K562 (cell line): Measurements from ENCODE around the gene ZNF565. TPM values are rescaled to one million over a fixed set of nuclear protein-coding genes. Genes with fewer than 3 reads are reported as not detected.

Experiments
- JUN ChIP-seq, 2 experiments: sonication (generic) in 1 of 2; formaldehyde crosslinking in 1 of 2; IDR thresholded peaks; 2 replicates each; pipeline versions ENCODE4 v1.6.1 to v1.8.0; 2012 to 2022; ENCODE audit warnings: borderline replicate concordance in 2 of 2, mild to moderate bottlenecking in 2 of 2, improper control_type of control experiment in 1 of 2, low read depth in 1 of 2, low read length in 1 of 2, missing genetic modification reagents in 1 of 2
- MEF2A ChIP-seq: IDR thresholded peaks from 2 replicates; pipeline ENCODE4 v1.6.1; 2011; ENCODE audit warnings: low read depth, mild to moderate bottlenecking, low read length, moderate library complexity; ENCODE audit not compliant: control insufficient read depth
- MTA3 ChIP-seq: fragments of 450-650 bp; formaldehyde crosslinking; IDR thresholded peaks from 2 replicates; pipeline ENCODE4 v1.6.1; 2017; ENCODE audit warnings: mild to moderate bottlenecking, borderline replicate concordance
- TCF3 ChIP-seq: sonication (generic); formaldehyde crosslinking; IDR thresholded peaks from 2 replicates; pipeline ENCODE4 v1.4.0; 2020; ENCODE audit warnings: mild to moderate bottlenecking, missing genetic modification reagents
- TCF7 ChIP-seq: sonication (generic); IDR thresholded peaks from 2 replicates; pipeline ENCODE4 v1.6.1; 2016; ENCODE audit warnings: antibody characterized with exemption, borderline replicate concordance
- XRCC3 ChIP-seq: fragments of 450-650 bp; IDR thresholded peaks from 2 replicates; pipeline ENCODE4 v1.6.1; 2017; ENCODE audit warnings: mild to moderate bottlenecking, moderate library complexity
- ZC3H4 ChIP-seq: sonication (generic); formaldehyde crosslinking; IDR thresholded peaks from 2 replicates; pipeline ENCODE4 v1.9.0; 2021; ENCODE audit warnings: missing genetic modification reagents, borderline replicate concordance
- ZNF12 ChIP-seq: sonication (generic); formaldehyde crosslinking; IDR thresholded peaks from 2 replicates; pipeline ENCODE4 v1.4.0; 2020; ENCODE audit warnings: mild to moderate bottlenecking, missing genetic modification reagents
- ZNF551 ChIP-seq: fragments of 250-450 bp; sonication (Bioruptor Pico); IDR thresholded peaks from 2 replicates; pipeline ENCODE4 v1.5.0; 2021; ENCODE audit warnings: mild to moderate bottlenecking, moderate library complexity
- polyA plus RNA-seq, 8 experiments: library from polyadenylated mRNA; depleted of rRNA in 4 of 8; stranded (reverse) in 5 of 8; unstranded in 3 of 8; fragments of >200 nt; fragmentation: Nextera tagmentation in 2 of 8; fragmentation: Illumina TruSeq in 1 of 8; extraction: Ambion mirVana in 2 of 8; extraction: Trizol in 1 of 8; gene quantifications; 2 replicates each; pipeline versions ENCODE4 v1.2.1 to v1.2.3, GENCODE V29; 2011 to 2014; ENCODE audit warnings: inconsistent platforms in 1 of 8, missing spikeins in 1 of 8
- total RNA-seq, 7 experiments: library from RNA; depleted of rRNA in 6 of 7; stranded (reverse); fragments of >200 nt in 6 of 7; fragmentation: Illumina TruSeq in 2 of 7; extraction: Trizol in 2 of 7; gene quantifications; 2 replicates each; pipeline versions ENCODE4 v1.2.1 to v1.2.3, GENCODE V29; 2011 to 2021; ENCODE audit warnings: low replicate concordance in 1 of 7
- TF ChIP-seq, protein P1 (sequence below): fragments of 250-450 bp; sonication (Bioruptor Pico); IDR thresholded peaks from 2 replicates; pipeline ENCODE4 v1.5.0; 2021; ENCODE audit warnings: mild to moderate bottlenecking, borderline replicate concordance
- TF ChIP-seq, protein P2 (sequence below): fragments of 200-400 bp; formaldehyde crosslinking; IDR thresholded peaks from 2 replicates; pipeline ENCODE4 v1.6.1; 2017; ENCODE audit warnings: mild to moderate bottlenecking, low read depth, low read length, moderate library complexity

ZNF565 gene
- total and polyA plus RNA-seq, 9 of the 15 experiments (the other 6 are each of a cell fraction or from before 2014, with no cell fraction given): 1.3 to 3.2 (median 2.6) TPM

DNA sequence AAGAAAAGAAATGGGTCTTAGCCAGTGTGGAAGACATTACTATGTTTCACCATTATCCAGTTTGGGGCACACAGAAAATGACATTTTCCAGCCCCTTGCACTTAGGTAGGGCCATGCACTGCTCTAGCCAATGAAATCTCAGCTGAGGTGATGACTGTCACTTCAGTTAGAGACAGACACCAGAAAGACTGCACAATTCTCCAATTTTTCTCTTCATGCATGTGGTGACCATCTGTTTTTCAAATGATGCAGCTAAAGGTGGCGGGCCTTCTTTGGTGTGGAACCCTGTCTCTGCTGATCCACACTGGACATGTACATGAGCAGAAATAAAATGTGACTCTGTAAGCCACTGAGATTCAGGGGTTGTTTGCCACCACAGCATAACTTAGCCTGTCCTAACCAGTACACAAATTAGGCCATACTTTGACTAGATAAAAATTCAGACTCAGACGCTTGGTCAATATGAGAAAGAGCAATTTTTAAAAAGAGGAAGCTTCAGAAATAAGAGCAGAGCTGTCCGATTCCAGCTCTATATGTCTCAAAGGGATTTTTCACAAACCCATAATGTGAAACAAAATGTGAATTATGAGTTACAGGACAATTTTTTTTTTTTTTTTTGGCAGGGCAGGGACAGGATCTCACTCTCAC lies 6.7 kb downstream of the ZNF565 start (continued):
- no peak for TF ChIP-seq ZNF551
- TF ChIP-seq ZC3H4 (CRISPR knock-in tag): no peak
- no peak for TF ChIP-seq MTA3
- TF ChIP-seq, protein P1, sequence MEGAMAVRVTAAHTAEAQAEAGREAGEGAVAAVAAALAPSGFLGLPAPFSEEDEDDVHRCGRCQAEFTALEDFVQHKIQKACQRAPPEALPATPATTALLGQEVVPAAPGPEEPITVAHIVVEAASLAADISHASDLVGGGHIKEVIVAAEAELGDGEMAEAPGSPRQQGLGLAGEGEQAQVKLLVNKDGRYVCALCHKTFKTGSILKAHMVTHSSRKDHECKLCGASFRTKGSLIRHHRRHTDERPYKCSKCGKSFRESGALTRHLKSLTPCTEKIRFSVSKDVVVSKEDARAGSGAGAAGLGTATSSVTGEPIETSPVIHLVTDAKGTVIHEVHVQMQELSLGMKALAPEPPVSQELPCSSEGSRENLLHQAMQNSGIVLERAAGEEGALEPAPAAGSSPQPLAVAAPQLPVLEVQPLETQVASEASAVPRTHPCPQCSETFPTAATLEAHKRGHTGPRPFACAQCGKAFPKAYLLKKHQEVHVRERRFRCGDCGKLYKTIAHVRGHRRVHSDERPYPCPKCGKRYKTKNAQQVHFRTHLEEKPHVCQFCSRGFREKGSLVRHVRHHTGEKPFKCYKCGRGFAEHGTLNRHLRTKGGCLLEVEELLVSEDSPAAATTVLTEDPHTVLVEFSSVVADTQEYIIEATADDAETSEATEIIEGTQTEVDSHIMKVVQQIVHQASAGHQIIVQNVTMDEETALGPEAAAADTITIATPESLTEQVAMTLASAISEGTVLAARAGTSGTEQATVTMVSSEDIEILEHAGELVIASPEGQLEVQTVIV (CRISPR knock-in tag): no peak
- TF ChIP-seq, protein P2, sequence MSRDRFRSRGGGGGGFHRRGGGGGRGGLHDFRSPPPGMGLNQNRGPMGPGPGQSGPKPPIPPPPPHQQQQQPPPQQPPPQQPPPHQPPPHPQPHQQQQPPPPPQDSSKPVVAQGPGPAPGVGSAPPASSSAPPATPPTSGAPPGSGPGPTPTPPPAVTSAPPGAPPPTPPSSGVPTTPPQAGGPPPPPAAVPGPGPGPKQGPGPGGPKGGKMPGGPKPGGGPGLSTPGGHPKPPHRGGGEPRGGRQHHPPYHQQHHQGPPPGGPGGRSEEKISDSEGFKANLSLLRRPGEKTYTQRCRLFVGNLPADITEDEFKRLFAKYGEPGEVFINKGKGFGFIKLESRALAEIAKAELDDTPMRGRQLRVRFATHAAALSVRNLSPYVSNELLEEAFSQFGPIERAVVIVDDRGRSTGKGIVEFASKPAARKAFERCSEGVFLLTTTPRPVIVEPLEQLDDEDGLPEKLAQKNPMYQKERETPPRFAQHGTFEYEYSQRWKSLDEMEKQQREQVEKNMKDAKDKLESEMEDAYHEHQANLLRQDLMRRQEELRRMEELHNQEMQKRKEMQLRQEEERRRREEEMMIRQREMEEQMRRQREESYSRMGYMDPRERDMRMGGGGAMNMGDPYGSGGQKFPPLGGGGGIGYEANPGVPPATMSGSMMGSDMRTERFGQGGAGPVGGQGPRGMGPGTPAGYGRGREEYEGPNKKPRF: no peak
- TF ChIP-seq JUN (IDR thresholded peaks at IDR 0.05; ENCODE audit: borderline replicate concordance, low read depth, low read length): no peak
- no peak for TF ChIP-seq JUN (CRISPR knock-in tag; IDR thresholded peaks at IDR 0.05; ENCODE audit: borderline replicate concordance)
- TF ChIP-seq MEF2A: no peak
- no peak for TF ChIP-seq XRCC3
- no peak for TF ChIP-seq TCF3
- no peak for TF ChIP-seq TCF7
- TF ChIP-seq ZNF12 (CRISPR knock-in tag): no peak
- TF ChIP-seq, all 486 proteins: peak for 0
